HepG2 (cell line): ENCODE measurements around the gene KMT2B. TPM values are rescaled to one million over a fixed set of nuclear protein-coding genes. Genes with fewer than 3 reads are reported as not detected.

Experiments
- CREM ChIP-seq, 2 experiments: sonication (generic) in 1 of 2; formaldehyde crosslinking in 1 of 2; IDR thresholded peaks; 2 replicates each; pipeline versions ENCODE4 v1.4.0 to v1.6.1; 2016 to 2020; ENCODE audit warnings: antibody characterized with exemption in 1 of 2, mild to moderate bottlenecking in 1 of 2, missing genetic modification reagents in 1 of 2
- FOXA1 ChIP-seq, 2 experiments: fragments of 450-650 bp in 1 of 2; sonication (generic) in 1 of 2; formaldehyde crosslinking in 1 of 2; IDR thresholded peaks; 2 replicates each; pipeline versions ENCODE4 v1.4.0 to v1.6.1; 2016 to 2020; ENCODE audit warnings: missing genetic modification reagents in 1 of 2
- LBX2 ChIP-seq: sonication (generic); formaldehyde crosslinking; IDR thresholded peaks from 2 replicates; pipeline ENCODE4 v1.5.0; 2020; ENCODE audit warnings: missing genetic modification reagents, mild to moderate bottlenecking, borderline replicate concordance
- MAFK ChIP-seq, 2 experiments: IDR thresholded peaks in 1 of 2; conservative IDR thresholded peaks in 1 of 2; 2 replicates each; pipeline ENCODE4 v1.6.1; 2011; ENCODE audit warnings: improper control_type of control experiment in 2 of 2, low read length in 2 of 2
- MXI1 ChIP-seq: IDR thresholded peaks from 3 replicates; pipeline ENCODE4 v1.6.1; 2012; ENCODE audit warnings: low read depth, low read length, inconsistent platforms, borderline replicate concordance
- PAX8 ChIP-seq: sonication (generic); formaldehyde crosslinking; IDR thresholded peaks from 2 replicates; pipeline ENCODE4 v1.8.0; 2022; ENCODE audit warnings: mild to moderate bottlenecking, missing genetic modification reagents, borderline replicate concordance
- POLR2A ChIP-seq, 2 experiments: IDR thresholded peaks; 2 replicates each; pipeline ENCODE4 v1.6.1; 2011; ENCODE audit warnings: low read depth in 2 of 2, low read length in 2 of 2, mild to moderate bottlenecking in 1 of 2, moderate library complexity in 1 of 2; ENCODE audit not compliant: insufficient read depth in 1 of 2
- SNAPC4 ChIP-seq: sonication (generic); formaldehyde crosslinking; IDR thresholded peaks from 2 replicates; pipeline ENCODE4 v1.4.0; 2020; ENCODE audit warnings: mild to moderate bottlenecking, missing genetic modification reagents
- TBX3 ChIP-seq: fragments of 450-650 bp; IDR thresholded peaks from 2 replicates; pipeline ENCODE4 v1.6.1; 2017; ENCODE audit warnings: antibody characterized with exemption, mild to moderate bottlenecking, inconsistent platforms, borderline replicate concordance
- TP53 ChIP-seq: sonication (generic); formaldehyde crosslinking; conservative IDR thresholded peaks from 2 replicates; pipeline ENCODE4 v1.4.0; 2020; ENCODE audit warnings: missing genetic modification reagents
- ZBTB21 ChIP-seq: sonication (generic); formaldehyde crosslinking; IDR thresholded peaks from 2 replicates; pipeline ENCODE4 v1.4.0; 2020; ENCODE audit warnings: missing genetic modification reagents
- ZBTB43 ChIP-seq: sonication (generic); formaldehyde crosslinking; conservative IDR thresholded peaks from 2 replicates; pipeline ENCODE4 v1.4.0; 2020; ENCODE audit warnings: missing genetic modification reagents
- ZEB1 ChIP-seq: IDR thresholded peaks from 2 replicates; pipeline ENCODE4 v1.6.1; 2012; ENCODE audit warnings: mild to moderate bottlenecking, low read depth, inconsistent platforms; ENCODE audit not compliant: insufficient replicate concordance
- ZNF121 ChIP-seq: sonication (generic); formaldehyde crosslinking; IDR thresholded peaks from 2 replicates; pipeline ENCODE4 v1.5.0; 2020; ENCODE audit warnings: mild to moderate bottlenecking, missing genetic modification reagents
- ZNF143 ChIP-seq: sonication (generic); formaldehyde crosslinking; IDR thresholded peaks from 2 replicates; pipeline ENCODE4 v1.4.0; 2020; ENCODE audit warnings: missing genetic modification reagents
- ZNF225 ChIP-seq: sonication (generic); formaldehyde crosslinking; IDR thresholded peaks from 2 replicates; pipeline ENCODE4 v1.4.0; 2020; ENCODE audit warnings: mild to moderate bottlenecking, missing genetic modification reagents
- ZNF710 ChIP-seq: sonication (generic); formaldehyde crosslinking; IDR thresholded peaks from 2 replicates; pipeline ENCODE4 v1.5.0; 2020; ENCODE audit warnings: mild to moderate bottlenecking, missing genetic modification reagents, borderline replicate concordance
- ZNF749 ChIP-seq: sonication (generic); formaldehyde crosslinking; IDR thresholded peaks from 2 replicates; pipeline ENCODE4 v1.8.0; 2022; ENCODE audit warnings: mild to moderate bottlenecking, missing genetic modification reagents, moderate library complexity, borderline replicate concordance
- polyA plus RNA-seq, 8 experiments: library from polyadenylated mRNA; depleted of rRNA in 3 of 8; stranded (reverse) in 7 of 8; unstranded in 1 of 8; fragments of >200 nt; fragmentation: Illumina TruSeq in 4 of 8; extraction: Trizol in 4 of 8; gene quantifications; 2 replicates each; pipeline versions ENCODE4 v1.2.1 to v1.2.3, GENCODE V29; 2011 to 2016; ENCODE audit warnings: low read depth in 4 of 8, missing spikeins in 1 of 8, mixed read lengths in 1 of 8; ENCODE audit not compliant: insufficient read depth in 1 of 8
- total RNA-seq, 5 experiments: library from RNA; depleted of rRNA; stranded (reverse); fragments of >200 nt; fragmentation: Illumina TruSeq; extraction: Trizol; gene quantifications; 2 replicates each; pipeline ENCODE4 v1.2.3, GENCODE V29; 2016; ENCODE audit warnings: low read depth in 1 of 5

Gene KMT2B
- total and polyA plus RNA-seq, 2 of the 13 experiments (the other 11 are each of a cell fraction or from before 2014, with no cell fraction given): 6.2 to 16.9 TPM

- TF ChIP-seq SNAPC4 (CRISPR knock-in tag) (no peak), MAFK (conservative IDR thresholded peaks at IDR 0.05 in 1 of 2, IDR thresholded peaks at IDR 0.05 in 1 of 2; ENCODE audit: low read length in 2 of 2) (no peak), ZEB1 (no peak), ZNF710 (CRISPR knock-in tag) (no peak), TP53 (CRISPR knock-in tag) (no peak), ZBTB21 (CRISPR knock-in tag) (peak; percentile 49; the same call in 1 of the 2 replicates), TBX3 (no peak), FOXA1 (IDR thresholded peaks at IDR 0.05) (no peak), FOXA1 (CRISPR knock-in tag; IDR thresholded peaks at IDR 0.05) (no peak), ZNF121 (CRISPR knock-in tag) (no peak), MXI1 (peak; percentile 60; the same call in 1 of the 3 replicates), ZBTB43 (no peak), LBX2 (CRISPR knock-in tag) (no peak), ZNF225 (CRISPR knock-in tag) (no peak), PAX8 (CRISPR knock-in tag) (no peak), CREM (IDR thresholded peaks at IDR 0.05) (peak; percentile 39; the same call in 1 of the 2 replicates), CREM (CRISPR knock-in tag; IDR thresholded peaks at IDR 0.05) (no peak), ZNF143 (CRISPR knock-in tag) (peak; percentile 57; the same call in 1 of the 2 replicates), ZNF749 (CRISPR knock-in tag) (no peak), POLR2A (IDR thresholded peaks at IDR 0.05; ENCODE audit: insufficient read depth in 1 of 2, low read depth in 2 of 2, low read length in 2 of 2) (0 out of 4 replicates have a peak, but pooled peaks of 1 of the 2 experiments have one; percentile 28)
Observed at GRCh38 chr19:35719402-35720162, 1.8 kb downstream of the KMT2B start (continued).
